ENCODE data around the gene SASH1.

DNA sequence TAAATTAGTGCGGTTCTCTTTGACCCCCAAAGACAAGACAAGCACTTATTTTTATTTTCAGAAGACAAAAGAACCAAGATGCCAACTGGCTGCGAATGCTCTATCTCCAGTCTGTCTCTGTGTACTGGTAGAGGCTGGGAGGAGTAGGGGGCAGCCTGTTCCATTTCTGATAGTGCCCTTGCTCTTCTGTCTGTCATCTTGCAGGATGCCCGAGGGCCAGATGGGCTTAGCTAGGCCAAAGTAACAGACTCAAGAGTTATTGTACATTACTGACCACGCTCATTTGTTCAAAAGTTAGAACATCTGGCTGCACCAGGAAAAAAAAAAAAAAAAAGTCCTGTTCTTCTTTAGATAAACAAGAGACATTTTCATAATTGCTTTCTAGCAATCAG is 206.1 kb downstream of the SASH1 start:
- TF ChIP-seq CTCF (conservative IDR thresholded peaks at IDR 0.05; ENCODE audit: low read depth, low read length), result no peak
- no peak for TF ChIP-seq EZH2 (IDR thresholded peaks at IDR 0.05; ENCODE audit: low read length, unreplicated experiment)

All from PC-3 (cell line).